ENCODE measurements around the gene GRAPL. TPM values are rescaled to one million over a fixed set of nuclear protein-coding genes. Genes with fewer than 3 reads are reported as not detected.
A peak's percentile ranks its signal among the peaks of the same experiment; 100 is the strongest.
"Not testable (repeated sequence)": the region's sequence is repeated elsewhere in the genome, so short reads cannot be mapped to it uniquely, and the experiment has no call there.

Gene GRAPL
- total RNA-seq, 1 donor from 2014 or later, result 1.5 TPM

GRCh38 chr17:19133793-19134192, 6.4 kb downstream of the GRAPL start:
- DNase-seq; intact Hi-C loops (cut with DNase I); ATAC-seq (ENCODE audit: poor library complexity): not testable (repeated sequence)

DNA sequence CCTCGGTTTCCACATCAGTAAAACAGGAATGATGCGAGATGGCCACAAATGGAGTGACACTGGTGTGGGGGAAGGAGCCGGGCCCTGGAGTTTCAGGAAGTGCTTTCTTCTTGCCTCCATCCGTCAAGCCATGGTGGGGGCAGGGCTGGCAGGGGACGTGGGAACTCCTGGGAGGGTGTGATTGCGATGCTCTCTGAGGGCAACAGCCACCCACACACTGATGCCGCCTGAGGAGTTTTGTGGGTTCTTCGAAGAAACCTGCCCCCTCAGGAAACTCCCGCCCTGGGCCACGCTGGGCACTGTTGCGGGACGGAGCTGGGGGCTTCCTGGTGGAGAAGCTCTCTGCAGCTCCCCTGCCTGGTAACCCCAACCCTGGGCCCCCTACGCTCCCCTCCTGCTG, 8.0 kb downstream of the GRAPL start:
- DNase-seq; intact Hi-C loops (cut with DNase I); ATAC-seq (ENCODE audit: poor library complexity): not testable (repeated sequence)

DNA sequence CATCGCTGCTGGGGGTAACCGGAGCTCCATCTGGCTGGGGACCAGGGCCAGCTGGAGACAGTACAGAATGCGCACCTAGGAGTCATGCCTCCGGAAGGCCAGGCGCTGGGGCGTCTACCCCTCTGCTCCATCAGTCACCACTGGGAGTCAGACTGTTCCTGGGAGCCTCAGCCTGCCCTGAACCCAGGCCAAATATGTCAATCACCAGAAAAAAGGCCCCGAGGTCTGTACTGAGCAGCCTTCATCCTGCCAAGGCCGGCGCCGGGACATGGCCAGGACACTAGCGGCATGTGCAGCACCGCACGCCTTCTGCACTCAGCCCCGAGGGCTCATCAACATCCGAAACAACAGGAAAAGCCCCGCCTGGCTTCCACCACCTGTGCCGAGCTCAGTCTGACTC, 8.7 kb downstream of the GRAPL start:
- peak; percentile 86 for ATAC-seq (ENCODE audit: poor library complexity)
- intact Hi-C loops (cut with DNase I); DNase-seq: not testable (repeated sequence)

- intact Hi-C loops (cut with DNase I); ATAC-seq (ENCODE audit: poor library complexity); DNase-seq: not testable (repeated sequence)
Observed at GRCh38 chr17:19136605-19137004, 9.2 kb downstream of the GRAPL start.

DNA sequence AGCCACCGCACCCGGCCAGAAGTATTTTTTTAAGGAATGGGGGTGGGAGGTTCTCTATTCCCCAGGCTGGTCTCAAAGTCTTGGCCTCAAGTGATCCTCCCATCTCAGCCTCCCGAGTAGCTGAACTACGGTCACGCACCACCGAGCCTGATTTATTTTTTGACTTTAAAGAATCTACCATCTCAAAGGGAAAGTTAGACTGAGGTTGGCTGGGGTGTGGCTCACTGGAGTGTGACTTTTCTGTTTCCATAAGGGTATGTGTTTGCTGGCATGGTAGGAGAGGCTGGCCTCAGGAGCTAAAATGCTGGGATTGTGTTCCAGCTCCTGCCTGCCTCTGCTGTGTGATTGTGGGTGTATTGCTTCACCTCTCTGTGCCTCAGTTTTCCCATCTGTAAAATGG, 10.6 kb downstream of the GRAPL start:
- DNase-seq; ATAC-seq (ENCODE audit: poor library complexity); intact Hi-C loops (cut with DNase I): not testable (repeated sequence)

DNA sequence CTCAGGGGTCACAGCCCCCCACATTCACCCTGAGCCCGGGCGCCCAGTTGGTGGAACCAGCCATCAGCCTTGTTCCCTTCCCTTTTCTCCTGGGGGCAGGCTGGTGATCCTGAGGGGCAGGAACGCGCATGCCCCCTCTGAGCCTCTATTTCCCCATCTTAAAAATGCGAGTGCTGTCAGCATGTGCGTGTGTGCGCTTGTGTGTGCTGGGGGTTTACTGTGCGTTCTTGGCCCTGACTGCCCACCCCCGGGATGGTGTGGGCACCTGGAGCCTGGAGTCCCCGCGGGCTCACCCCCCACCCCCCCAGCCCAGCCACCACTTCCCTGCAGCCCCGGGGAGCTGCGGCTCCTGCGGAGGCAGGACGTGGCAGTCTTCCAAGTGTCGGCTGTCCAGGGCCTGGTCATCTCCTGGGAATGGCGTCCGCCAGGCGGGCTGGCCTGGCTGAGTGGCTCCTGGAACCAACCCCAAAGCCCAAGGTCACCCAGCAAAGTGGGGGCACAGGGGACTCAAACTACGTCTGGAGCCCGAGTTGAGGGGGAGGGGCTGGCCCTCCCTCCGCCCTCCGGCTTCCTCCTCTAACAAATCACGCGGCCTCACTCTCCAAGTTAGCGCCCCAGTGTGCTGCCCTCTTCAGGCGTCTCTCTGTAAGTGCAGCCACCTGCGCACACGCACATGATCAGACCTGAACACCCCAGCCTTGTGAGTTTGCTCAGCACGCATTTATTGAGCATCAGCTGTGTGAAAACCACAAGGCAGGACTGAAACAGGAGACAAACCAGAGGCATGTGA, 14.2 kb downstream of the GRAPL start:
- DNase-seq (peak; percentile 42), ATAC-seq (ENCODE audit: poor library complexity) (peak; percentile 87)
- intact Hi-C loops (cut with DNase I), result not testable (repeated sequence)

- peak; percentile 66 for DNase-seq
- peak; percentile 87 for ATAC-seq (ENCODE audit: poor library complexity)
- intact Hi-C loops (cut with DNase I), result not testable (repeated sequence)
Observed at GRCh38 chr17:19142419-19142818, 15.0 kb downstream of the GRAPL start.

GRCh38 chr17:19143097-19143777, 15.8 kb downstream of the GRAPL start:
- ATAC-seq (ENCODE audit: poor library complexity); DNase-seq; intact Hi-C loops (cut with DNase I): not testable (repeated sequence)

DNA sequence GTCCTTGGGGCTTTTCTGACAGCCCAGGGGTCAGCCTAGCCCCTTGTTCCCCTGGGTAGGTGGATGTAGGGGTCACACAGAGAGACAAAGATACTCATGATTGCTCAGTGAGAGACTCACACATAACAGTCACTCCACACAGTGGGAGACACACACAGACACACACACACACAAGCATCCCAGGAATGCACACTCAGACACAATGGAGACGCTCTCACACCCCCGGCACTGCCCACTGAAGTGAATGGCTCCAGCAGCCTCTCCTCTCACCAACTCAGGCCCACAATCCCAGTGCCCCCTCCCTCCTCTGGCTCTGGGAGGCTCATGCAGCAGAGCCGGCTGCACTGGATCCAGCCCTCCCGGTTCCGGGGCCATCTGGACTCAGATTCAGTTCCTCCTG, 17.0 kb downstream of the GRAPL start:
- ATAC-seq (ENCODE audit: poor library complexity); DNase-seq; intact Hi-C loops (cut with DNase I): not testable (repeated sequence)

GRCh38 chr17:19145471-19145870, 18.1 kb downstream of the GRAPL start:
- DNase-seq; ATAC-seq (ENCODE audit: poor library complexity); intact Hi-C loops (cut with DNase I): not testable (repeated sequence)

DNA sequence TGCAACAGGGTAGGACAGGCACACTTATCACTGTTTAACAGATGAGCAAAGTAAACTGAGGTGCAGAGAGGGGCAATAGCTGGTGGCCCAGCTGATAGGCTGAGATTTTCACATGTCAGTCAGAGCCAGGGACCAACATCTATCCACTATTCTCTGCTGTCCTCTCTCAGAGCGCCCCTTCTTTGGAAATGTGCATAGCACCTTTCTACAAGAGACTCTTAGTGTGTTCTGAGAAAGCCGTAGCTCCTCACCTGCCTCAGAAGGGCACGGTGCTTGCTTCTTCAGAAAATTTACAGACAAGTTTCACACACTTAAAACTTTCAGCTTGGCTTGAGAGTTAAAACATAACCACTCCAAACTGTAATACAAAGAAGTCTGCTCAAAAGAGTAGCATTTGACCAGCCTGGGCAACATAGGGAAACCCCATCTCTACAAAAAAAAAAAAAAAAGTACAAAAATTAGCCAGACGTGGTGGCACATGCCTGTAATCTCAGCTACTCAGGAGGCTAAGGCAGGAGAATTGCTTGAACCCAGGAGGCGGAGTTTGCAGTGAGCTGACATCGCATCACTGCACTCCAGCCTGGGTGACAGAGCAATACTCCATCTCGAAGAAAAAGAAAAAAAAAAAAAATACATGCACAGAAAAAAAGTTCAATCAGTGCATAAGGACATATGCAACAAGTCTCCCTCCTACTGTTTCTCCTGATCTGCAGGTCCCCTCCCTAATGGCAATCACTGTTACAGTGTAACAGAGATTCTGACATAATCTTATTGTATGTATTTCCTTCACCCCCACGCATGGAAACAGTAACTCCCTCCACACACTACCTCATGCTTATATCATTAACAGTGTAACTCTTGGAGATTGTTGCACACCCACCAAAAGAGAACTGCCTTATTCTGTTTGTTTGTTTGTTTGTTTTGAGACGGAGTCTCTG, 23.6 kb downstream of the GRAPL start:
- intact Hi-C loops (cut with DNase I); ATAC-seq (ENCODE audit: poor library complexity); DNase-seq: not testable (repeated sequence)

DNA sequence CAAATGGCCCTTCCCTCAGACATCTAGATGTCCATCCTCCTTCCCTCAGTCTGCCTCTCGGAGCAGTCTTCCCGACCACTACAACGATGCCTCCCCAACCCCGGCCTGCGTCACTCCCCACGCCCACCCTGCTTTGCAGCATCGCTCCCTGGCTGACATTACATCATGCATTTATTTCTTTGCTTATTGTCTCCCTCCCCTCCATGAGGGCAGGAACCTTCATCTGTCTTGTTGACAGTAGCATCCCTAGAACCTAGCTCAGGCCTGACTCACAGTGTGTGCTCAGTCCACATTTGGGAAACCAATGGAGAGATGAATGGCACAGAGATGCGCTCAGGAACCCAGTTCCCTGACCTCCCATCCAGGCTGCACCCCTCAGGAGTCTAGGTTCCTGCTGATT, 30.2 kb downstream of the GRAPL start:
- ATAC-seq (ENCODE audit: poor library complexity); intact Hi-C loops (cut with DNase I); DNase-seq: not testable (repeated sequence)

GRCh38 chr17:19158478-19158877, 31.1 kb downstream of the GRAPL start:
- intact Hi-C loops (cut with DNase I); DNase-seq: not testable (repeated sequence)
- peak; percentile 40 for ATAC-seq (ENCODE audit: poor library complexity)

GRCh38 chr17:19158938-19159337, 31.5 kb downstream of the GRAPL start:
- DNase-seq; ATAC-seq (ENCODE audit: poor library complexity); intact Hi-C loops (cut with DNase I): not testable (repeated sequence)

GRCh38 chr17:19161308-19162107, 34.1 kb downstream of the GRAPL start:
- ATAC-seq (ENCODE audit: poor library complexity); intact Hi-C loops (cut with DNase I); DNase-seq: not testable (repeated sequence)

- DNase-seq; intact Hi-C loops (cut with DNase I): not testable (repeated sequence)
- ATAC-seq (ENCODE audit: poor library complexity), result peak; percentile 93
Observed at GRCh38 chr17:19162384-19163216, 35.2 kb downstream of the GRAPL start.

- peak; percentile 36 for ATAC-seq (ENCODE audit: poor library complexity)
- DNase-seq; intact Hi-C loops (cut with DNase I): not testable (repeated sequence)
Observed at GRCh38 chr17:19174422-19174821, 47.0 kb downstream of the GRAPL start.
